GM12891 (cell line): ENCODE results near the gene PRSS48.

ENCODE experiments used
- POLR2A ChIP-seq: IDR thresholded peaks from 2 replicates; pipeline ENCODE4 v1.6.1; 2011; ENCODE audit warnings: low read depth, low read length, control low read depth
- POLR2AphosphoS5 ChIP-seq: IDR thresholded peaks from 2 replicates; pipeline ENCODE4 v1.6.1; 2011; ENCODE audit warnings: low read depth, low read length, control low read depth

- TF ChIP-seq POLR2A (no peak), POLR2AphosphoS5 (no peak)
Observed at GRCh38 chr4:151227731-151228130, 49.2 kb upstream of the PRSS48 start.
